K562 (cell line): Measurements from ENCODE around the gene CHGA. TPM values are rescaled to one million over a fixed set of nuclear protein-coding genes. Genes with fewer than 3 reads are reported as not detected.

Experiments
- ATAC-seq: fragments of 200-7000 bp; cut with Tn5 transposase; 3 replicates; pipeline ENCODE4 v1.9.1; 2020; ENCODE audit warnings: moderate library complexity
- BruUV-seq: library from RNA; stranded (reverse); fragments of 400-500 nt; replicated peaks from 2 replicates; lab custom pipeline; 2021; lab: Mats Ljungman, UMichigan
- CTCF ChIA-PET: fragments of 300-600 bp; formaldehyde crosslinking; extraction: SDS; loops from one replicate; lab custom pipeline; 2021; ENCODE audit warnings: low intra/inter-chr PET ratio; lab: Yijun Ruan, JAX
- POLR2A ChIA-PET: fragments of 300-600, 350-650 bp; sonication (Branson Sonifier 250); formaldehyde crosslinking; extraction: SDS; loops from one replicate; lab custom pipeline; 2021; ENCODE audit warnings: antibody characterized with exemption, inconsistent platforms; lab: Yijun Ruan, JAX
- DNase-seq, 4 experiments: peaks; one replicate each; pipeline versions ENCODE4 v3.0.0 to v3.0.0-alpha.2; 2011 to 2018; ENCODE audit warnings: low spot score in 3 of 4, mixed read lengths in 3 of 4; ENCODE audit errors: extremely low read depth in 1 of 4
- FAIRE-seq: peaks from 2 replicates; lab custom pipeline; 2011; peaks lifted over from hg19 to GRCh38; lab: Jason Lieb, UNC
- H2AFZ ChIP-seq: 2 replicates; pipeline ENCODE4 v1.6.0; 2011; ENCODE audit warnings: low read depth, low read length, control low read depth, inconsistent platforms
- H3K27ac ChIP-seq: fragments of 200-600 bp; 3 replicates; pipeline ENCODE4 v1.8.0; 2011; ENCODE audit warnings: low read depth, mild to moderate bottlenecking, control low read depth, inconsistent platforms, low read length, moderate library complexity, mixed read lengths; ENCODE audit errors: extremely low read depth
- H3K27me3 ChIP-seq, 2 experiments: fragments of 300-600 bp in 1 of 2; 2 replicates in 1 of 2; 3 replicates in 1 of 2; pipeline versions ENCODE4 v1.6.0 to v1.8.0; 2011; ENCODE audit warnings: inconsistent platforms in 2 of 2, low read length in 2 of 2, mild to moderate bottlenecking in 1 of 2, mixed read lengths in 1 of 2, moderate library complexity in 1 of 2; ENCODE audit not compliant: control insufficient read depth in 2 of 2, insufficient read depth in 2 of 2
- H3K36me3 ChIP-seq: fragments of 300-600 bp; 3 replicates; pipeline ENCODE4 v1.8.0; 2011; ENCODE audit warnings: mild to moderate bottlenecking, low read length, inconsistent platforms; ENCODE audit not compliant: control insufficient read depth, insufficient read depth
- H3K4me1 ChIP-seq, 2 experiments: fragments of 200-600 bp in 1 of 2; replicated peaks in 1 of 2; 2 replicates in 1 of 2; 3 replicates in 1 of 2; pipeline versions ENCODE4 v1.5.1 to v1.8.0; 2011; ENCODE audit warnings: inconsistent platforms in 2 of 2, low read length in 2 of 2, mild to moderate bottlenecking in 1 of 2, mixed read lengths in 1 of 2, moderate library complexity in 1 of 2; ENCODE audit not compliant: control insufficient read depth in 2 of 2, insufficient read depth in 2 of 2
- H3K4me2 ChIP-seq: 2 replicates; pipeline ENCODE4 v1.6.1; 2011; ENCODE audit warnings: low read length, control low read depth, inconsistent platforms, mixed read lengths; ENCODE audit not compliant: insufficient read depth
- H3K4me3 ChIP-seq: fragments of 200-600 bp; sonication (generic), shearing (Covaris generic); 2 replicates; pipeline ENCODE4 v1.5.1; 2016; ENCODE audit warnings: control low read depth, inconsistent platforms
- H3K79me2 ChIP-seq: fragments of 200-600 bp; 3 replicates; pipeline ENCODE4 v1.8.0; 2011; ENCODE audit warnings: low read length, inconsistent platforms; ENCODE audit not compliant: control insufficient read depth, insufficient read depth
- H3K9ac ChIP-seq, 2 experiments: 2 replicates each; pipeline versions ENCODE4 v1.6.0 to v1.6.1; 2011; ENCODE audit warnings: low read depth in 2 of 2, low read length in 2 of 2, control low read depth in 1 of 2, inconsistent platforms in 1 of 2, mild to moderate bottlenecking in 1 of 2, mixed read lengths in 1 of 2; ENCODE audit not compliant: insufficient read depth in 1 of 2
- H3K9me1 ChIP-seq: one replicate; pipeline ENCODE4 v1.6.0; 2011; ENCODE audit warnings: inconsistent platforms, mild to moderate bottlenecking, low read length, moderate library complexity; ENCODE audit not compliant: control insufficient read depth, insufficient read depth
- H3K9me3 ChIP-seq: replicated peaks from 2 replicates; pipeline ENCODE4 v1.5.1; 2011; ENCODE audit warnings: low read depth, low read length, inconsistent platforms; ENCODE audit not compliant: control insufficient read depth, insufficient read depth
- H4K20me1 ChIP-seq: replicated peaks from 2 replicates; pipeline ENCODE4 v1.6.1; 2011; ENCODE audit warnings: low read length, inconsistent platforms, mixed read lengths; ENCODE audit not compliant: control insufficient read depth, insufficient read depth
- POLR2A ChIP-seq: fragments of 450-650 bp; conservative IDR thresholded peaks from 2 replicates; pipeline ENCODE4 v1.6.1; 2016
- RAD51 ChIP-seq: fragments of 450-650 bp; IDR thresholded peaks from 2 replicates; pipeline ENCODE4 v1.7.1; 2016; ENCODE audit warnings: low read depth, mild to moderate bottlenecking, borderline replicate concordance
- SETDB1 ChIP-seq: IDR thresholded peaks from one replicate; pipeline ENCODE4 v1.6.1; 2012; ENCODE audit warnings: low read length, control low read depth, inconsistent platforms
- ZBTB2 ChIP-seq: fragments of 450-650 bp; IDR thresholded peaks from 2 replicates; pipeline ENCODE4 v1.6.1; 2016; ENCODE audit warnings: antibody characterized with exemption
- ZNF717 ChIP-seq: fragments of 250-450 bp; sonication (Bioruptor Pico); IDR thresholded peaks from 2 replicates; pipeline ENCODE4 v1.5.0; 2021
- WGBS: fragments of 100-300 bp; shearing (Covaris generic); methylation state at CpG from one replicate; pipeline ENCODE4 v1.1.6; 2016; ENCODE audit warnings: low coverage, mixed read lengths; ENCODE audit not compliant: insufficient coverage; ENCODE audit errors: missing lambda C conversion rate; 5-methylcytosine and 5-hydroxymethylcytosine counted together
- in situ Hi-C: fragments of 300-500 bp; cut with MboI; formaldehyde crosslinking; loops from 4 replicates; pipeline ENCODE4 v1.15.0; 2018; ENCODE audit warnings: inconsistent platforms, mixed read lengths
- intact Hi-C: fragments of 100-400 bp; cut with micrococcal nuclease; formaldehyde crosslinking; loops from 2 replicates; pipeline ENCODE4 v1.14.2; 2022
- polyA plus RNA-seq, 8 experiments: library from polyadenylated mRNA; depleted of rRNA in 4 of 8; stranded (reverse) in 5 of 8; unstranded in 3 of 8; fragments of >200 nt; fragmentation: Nextera tagmentation in 2 of 8; fragmentation: Illumina TruSeq in 1 of 8; extraction: Ambion mirVana in 2 of 8; extraction: Trizol in 1 of 8; gene quantifications; 2 replicates each; pipeline versions ENCODE4 v1.2.1 to v1.2.3, GENCODE V29; 2011 to 2014; ENCODE audit warnings: inconsistent platforms in 1 of 8, missing spikeins in 1 of 8
- total RNA-seq, 7 experiments: library from RNA; depleted of rRNA in 6 of 7; stranded (reverse); fragments of >200 nt in 6 of 7; fragmentation: Illumina TruSeq in 2 of 7; extraction: Trizol in 2 of 7; gene quantifications; 2 replicates each; pipeline versions ENCODE4 v1.2.1 to v1.2.3, GENCODE V29; 2011 to 2021; ENCODE audit warnings: low replicate concordance in 1 of 7
- TF ChIP-seq, protein P1 (sequence below): fragments of 200-600 bp; sonication (generic); IDR thresholded peaks from one replicate; pipeline ENCODE4 v1.6.1; 2012; ENCODE audit warnings: mild to moderate bottlenecking, low read depth, low read length, inconsistent platforms

The CHGA gene
- total and polyA plus RNA-seq, 9 of the 15 experiments (the other 6 are each of a cell fraction or from before 2014, with no cell fraction given): not detected

DNA sequence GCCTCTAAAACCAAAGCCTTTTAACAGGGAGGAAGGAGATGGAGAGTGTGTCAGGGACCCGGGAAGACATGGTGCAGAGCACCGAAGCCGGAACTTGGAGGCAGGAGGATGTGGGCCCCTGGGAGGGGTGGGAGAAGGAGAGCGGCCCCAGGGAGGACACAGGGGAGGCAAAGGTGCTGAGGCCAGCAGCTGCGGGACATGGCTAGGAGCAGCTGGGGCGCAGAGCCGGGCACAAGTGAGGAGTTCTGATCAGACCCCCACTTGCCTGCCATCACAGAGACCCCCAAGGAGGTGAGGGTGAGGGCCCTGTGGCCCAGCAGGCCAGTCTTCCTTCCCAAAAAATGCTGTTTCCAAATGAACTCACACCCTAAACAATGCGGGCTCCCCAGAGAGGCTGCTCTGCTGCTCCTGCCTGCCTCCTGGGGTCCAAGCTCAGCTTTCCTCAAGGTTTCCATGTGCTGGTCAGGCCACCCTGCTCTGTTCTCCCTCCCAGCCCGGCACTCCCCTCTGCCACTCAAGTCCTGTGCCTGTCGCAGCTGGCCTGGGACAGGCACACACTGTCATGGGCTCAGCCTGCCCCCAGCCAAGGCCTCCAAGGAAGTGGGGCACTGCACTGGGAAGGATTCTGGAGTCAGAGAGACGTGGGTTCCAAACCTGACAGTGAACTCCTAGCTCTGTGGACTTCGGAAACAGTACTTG lies 24.0 kb downstream of the CHGA start:
- no peak for ATAC-seq
- Histone ChIP-seq H3K4me2 (no peak overlapping the region), H3K79me2 (no peaks in the 10 kb centered on the region), H4K20me1 (0 out of 2 replicates have a peak, but pooled peaks cover 5% of the 10 kb centered on the region), H3K9ac (no peak overlapping the region), H3K9me3 (no peaks in the 10 kb centered on the region), H2AFZ (no peak overlapping the region), H3K9me1 (peaks cover 7% of the 10 kb centered on the region), H3K4me1 (peaks cover 0 to 37% of the 10 kb centered on the region in 2 experiments; a peak in 3 of 5 replicates), H3K4me3 (no peak overlapping the region), H3K27ac (no peak overlapping the region), H3K27me3 (no peaks in the 10 kb centered on the region), H3K36me3 (peaks cover 6% of the 10 kb centered on the region; the same call in 1 of the 3 replicates)
- no peak for FAIRE-seq
- WGBS: 63% methylated on average over 7 of the region's 12 CpGs
- in situ Hi-C loops (no loop called here), intact Hi-C loops (no loop called here)
- DNase-seq: no peak
- BruUV-seq: no TSS peak
- POLR2A ChIA-PET: no interaction called here
- CTCF ChIA-PET: no interaction called here
- TF ChIP-seq POLR2A (no peak), ZNF717 (no peak), RAD51 (no peak), ZBTB2 (no peak), SETDB1 (no peak)
- TF ChIP-seq, protein P1, sequence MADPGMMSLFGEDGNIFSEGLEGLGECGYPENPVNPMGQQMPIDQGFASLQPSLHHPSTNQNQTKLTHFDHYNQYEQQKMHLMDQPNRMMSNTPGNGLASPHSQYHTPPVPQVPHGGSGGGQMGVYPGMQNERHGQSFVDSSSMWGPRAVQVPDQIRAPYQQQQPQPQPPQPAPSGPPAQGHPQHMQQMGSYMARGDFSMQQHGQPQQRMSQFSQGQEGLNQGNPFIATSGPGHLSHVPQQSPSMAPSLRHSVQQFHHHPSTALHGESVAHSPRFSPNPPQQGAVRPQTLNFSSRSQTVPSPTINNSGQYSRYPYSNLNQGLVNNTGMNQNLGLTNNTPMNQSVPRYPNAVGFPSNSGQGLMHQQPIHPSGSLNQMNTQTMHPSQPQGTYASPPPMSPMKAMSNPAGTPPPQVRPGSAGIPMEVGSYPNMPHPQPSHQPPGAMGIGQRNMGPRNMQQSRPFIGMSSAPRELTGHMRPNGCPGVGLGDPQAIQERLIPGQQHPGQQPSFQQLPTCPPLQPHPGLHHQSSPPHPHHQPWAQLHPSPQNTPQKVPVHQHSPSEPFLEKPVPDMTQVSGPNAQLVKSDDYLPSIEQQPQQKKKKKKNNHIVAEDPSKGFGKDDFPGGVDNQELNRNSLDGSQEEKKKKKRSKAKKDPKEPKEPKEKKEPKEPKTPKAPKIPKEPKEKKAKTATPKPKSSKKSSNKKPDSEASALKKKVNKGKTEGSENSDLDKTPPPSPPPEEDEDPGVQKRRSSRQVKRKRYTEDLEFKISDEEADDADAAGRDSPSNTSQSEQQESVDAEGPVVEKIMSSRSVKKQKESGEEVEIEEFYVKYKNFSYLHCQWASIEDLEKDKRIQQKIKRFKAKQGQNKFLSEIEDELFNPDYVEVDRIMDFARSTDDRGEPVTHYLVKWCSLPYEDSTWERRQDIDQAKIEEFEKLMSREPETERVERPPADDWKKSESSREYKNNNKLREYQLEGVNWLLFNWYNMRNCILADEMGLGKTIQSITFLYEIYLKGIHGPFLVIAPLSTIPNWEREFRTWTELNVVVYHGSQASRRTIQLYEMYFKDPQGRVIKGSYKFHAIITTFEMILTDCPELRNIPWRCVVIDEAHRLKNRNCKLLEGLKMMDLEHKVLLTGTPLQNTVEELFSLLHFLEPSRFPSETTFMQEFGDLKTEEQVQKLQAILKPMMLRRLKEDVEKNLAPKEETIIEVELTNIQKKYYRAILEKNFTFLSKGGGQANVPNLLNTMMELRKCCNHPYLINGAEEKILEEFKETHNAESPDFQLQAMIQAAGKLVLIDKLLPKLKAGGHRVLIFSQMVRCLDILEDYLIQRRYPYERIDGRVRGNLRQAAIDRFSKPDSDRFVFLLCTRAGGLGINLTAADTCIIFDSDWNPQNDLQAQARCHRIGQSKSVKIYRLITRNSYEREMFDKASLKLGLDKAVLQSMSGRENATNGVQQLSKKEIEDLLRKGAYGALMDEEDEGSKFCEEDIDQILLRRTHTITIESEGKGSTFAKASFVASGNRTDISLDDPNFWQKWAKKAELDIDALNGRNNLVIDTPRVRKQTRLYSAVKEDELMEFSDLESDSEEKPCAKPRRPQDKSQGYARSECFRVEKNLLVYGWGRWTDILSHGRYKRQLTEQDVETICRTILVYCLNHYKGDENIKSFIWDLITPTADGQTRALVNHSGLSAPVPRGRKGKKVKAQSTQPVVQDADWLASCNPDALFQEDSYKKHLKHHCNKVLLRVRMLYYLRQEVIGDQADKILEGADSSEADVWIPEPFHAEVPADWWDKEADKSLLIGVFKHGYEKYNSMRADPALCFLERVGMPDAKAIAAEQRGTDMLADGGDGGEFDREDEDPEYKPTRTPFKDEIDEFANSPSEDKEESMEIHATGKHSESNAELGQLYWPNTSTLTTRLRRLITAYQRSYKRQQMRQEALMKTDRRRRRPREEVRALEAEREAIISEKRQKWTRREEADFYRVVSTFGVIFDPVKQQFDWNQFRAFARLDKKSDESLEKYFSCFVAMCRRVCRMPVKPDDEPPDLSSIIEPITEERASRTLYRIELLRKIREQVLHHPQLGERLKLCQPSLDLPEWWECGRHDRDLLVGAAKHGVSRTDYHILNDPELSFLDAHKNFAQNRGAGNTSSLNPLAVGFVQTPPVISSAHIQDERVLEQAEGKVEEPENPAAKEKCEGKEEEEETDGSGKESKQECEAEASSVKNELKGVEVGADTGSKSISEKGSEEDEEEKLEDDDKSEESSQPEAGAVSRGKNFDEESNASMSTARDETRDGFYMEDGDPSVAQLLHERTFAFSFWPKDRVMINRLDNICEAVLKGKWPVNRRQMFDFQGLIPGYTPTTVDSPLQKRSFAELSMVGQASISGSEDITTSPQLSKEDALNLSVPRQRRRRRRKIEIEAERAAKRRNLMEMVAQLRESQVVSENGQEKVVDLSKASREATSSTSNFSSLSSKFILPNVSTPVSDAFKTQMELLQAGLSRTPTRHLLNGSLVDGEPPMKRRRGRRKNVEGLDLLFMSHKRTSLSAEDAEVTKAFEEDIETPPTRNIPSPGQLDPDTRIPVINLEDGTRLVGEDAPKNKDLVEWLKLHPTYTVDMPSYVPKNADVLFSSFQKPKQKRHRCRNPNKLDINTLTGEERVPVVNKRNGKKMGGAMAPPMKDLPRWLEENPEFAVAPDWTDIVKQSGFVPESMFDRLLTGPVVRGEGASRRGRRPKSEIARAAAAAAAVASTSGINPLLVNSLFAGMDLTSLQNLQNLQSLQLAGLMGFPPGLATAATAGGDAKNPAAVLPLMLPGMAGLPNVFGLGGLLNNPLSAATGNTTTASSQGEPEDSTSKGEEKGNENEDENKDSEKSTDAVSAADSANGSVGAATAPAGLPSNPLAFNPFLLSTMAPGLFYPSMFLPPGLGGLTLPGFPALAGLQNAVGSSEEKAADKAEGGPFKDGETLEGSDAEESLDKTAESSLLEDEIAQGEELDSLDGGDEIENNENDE: no peak
